ENCODE data around the gene NUDCD3.

DNA sequence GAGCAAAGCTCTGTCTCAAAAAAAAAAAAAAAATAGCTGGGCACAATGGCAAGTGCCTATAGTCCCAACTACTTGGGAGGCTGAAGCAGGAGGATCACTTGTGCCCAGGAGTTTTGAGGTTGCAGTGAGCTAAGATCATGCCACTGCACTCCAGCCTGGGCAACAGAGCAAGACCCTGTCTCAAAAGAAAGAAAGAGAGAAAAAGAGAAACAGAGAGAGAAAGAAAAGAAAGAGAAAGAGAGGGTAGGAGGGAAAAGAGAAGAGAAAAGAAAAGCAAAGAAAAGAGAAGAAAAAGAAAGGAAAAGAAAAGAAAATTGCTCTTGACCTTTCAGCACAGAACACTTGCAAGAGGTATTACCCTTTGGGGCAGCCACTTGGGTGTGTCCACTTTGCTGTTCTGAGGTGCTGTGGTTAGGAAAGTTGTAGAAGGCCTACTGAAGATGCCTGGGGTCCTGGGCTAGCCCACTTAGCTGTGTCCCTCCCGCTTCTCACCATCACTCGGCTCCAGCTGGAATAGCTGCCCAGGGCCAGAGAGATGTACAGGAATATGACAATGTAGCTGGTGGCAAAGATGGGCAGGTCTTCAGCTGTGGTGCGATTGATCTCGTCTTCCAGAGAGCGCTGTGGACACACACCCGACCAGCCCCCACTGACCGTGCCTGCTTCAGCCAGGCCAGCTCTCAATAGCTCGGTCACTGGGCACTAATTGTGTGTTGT lies 45.0 kb upstream of the NUDCD3 start:
- no peak for TF ChIP-seq POLR2AphosphoS5 (IDR thresholded peaks at IDR 0.05; ENCODE audit: low read depth)
- TF ChIP-seq, protein P1, sequence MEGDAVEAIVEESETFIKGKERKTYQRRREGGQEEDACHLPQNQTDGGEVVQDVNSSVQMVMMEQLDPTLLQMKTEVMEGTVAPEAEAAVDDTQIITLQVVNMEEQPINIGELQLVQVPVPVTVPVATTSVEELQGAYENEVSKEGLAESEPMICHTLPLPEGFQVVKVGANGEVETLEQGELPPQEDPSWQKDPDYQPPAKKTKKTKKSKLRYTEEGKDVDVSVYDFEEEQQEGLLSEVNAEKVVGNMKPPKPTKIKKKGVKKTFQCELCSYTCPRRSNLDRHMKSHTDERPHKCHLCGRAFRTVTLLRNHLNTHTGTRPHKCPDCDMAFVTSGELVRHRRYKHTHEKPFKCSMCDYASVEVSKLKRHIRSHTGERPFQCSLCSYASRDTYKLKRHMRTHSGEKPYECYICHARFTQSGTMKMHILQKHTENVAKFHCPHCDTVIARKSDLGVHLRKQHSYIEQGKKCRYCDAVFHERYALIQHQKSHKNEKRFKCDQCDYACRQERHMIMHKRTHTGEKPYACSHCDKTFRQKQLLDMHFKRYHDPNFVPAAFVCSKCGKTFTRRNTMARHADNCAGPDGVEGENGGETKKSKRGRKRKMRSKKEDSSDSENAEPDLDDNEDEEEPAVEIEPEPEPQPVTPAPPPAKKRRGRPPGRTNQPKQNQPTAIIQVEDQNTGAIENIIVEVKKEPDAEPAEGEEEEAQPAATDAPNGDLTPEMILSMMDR (conservative IDR thresholded peaks at IDR 0.05; ENCODE audit: low read depth in 2 of 2), result no peak
- no peak for TF ChIP-seq EZH2 (IDR thresholded peaks at IDR 0.05; ENCODE audit: low read depth, unreplicated experiment)
- no peak for TF ChIP-seq EZH2phosphoT487 (IDR thresholded peaks at IDR 0.05; ENCODE audit: unreplicated experiment)
- no peak for TF ChIP-seq STAT1 (IDR thresholded peaks at IDR 0.05; ENCODE audit: unreplicated experiment)
- TF ChIP-seq ZNF331 (CRISPR knock-in tag; IDR thresholded peaks at IDR 0.05; ENCODE audit: low read depth), result no peak
- TF ChIP-seq NANOG (IDR thresholded peaks at IDR 0.05; ENCODE audit: borderline replicate concordance), result no peak
- no peak for TF ChIP-seq JUNB (IDR thresholded peaks at IDR 0.05; ENCODE audit: unreplicated experiment)
- TF ChIP-seq CREB1 (CRISPR knock-in tag; IDR thresholded peaks at IDR 0.05; ENCODE audit: low read depth), result no peak
- TF ChIP-seq, protein P2, sequence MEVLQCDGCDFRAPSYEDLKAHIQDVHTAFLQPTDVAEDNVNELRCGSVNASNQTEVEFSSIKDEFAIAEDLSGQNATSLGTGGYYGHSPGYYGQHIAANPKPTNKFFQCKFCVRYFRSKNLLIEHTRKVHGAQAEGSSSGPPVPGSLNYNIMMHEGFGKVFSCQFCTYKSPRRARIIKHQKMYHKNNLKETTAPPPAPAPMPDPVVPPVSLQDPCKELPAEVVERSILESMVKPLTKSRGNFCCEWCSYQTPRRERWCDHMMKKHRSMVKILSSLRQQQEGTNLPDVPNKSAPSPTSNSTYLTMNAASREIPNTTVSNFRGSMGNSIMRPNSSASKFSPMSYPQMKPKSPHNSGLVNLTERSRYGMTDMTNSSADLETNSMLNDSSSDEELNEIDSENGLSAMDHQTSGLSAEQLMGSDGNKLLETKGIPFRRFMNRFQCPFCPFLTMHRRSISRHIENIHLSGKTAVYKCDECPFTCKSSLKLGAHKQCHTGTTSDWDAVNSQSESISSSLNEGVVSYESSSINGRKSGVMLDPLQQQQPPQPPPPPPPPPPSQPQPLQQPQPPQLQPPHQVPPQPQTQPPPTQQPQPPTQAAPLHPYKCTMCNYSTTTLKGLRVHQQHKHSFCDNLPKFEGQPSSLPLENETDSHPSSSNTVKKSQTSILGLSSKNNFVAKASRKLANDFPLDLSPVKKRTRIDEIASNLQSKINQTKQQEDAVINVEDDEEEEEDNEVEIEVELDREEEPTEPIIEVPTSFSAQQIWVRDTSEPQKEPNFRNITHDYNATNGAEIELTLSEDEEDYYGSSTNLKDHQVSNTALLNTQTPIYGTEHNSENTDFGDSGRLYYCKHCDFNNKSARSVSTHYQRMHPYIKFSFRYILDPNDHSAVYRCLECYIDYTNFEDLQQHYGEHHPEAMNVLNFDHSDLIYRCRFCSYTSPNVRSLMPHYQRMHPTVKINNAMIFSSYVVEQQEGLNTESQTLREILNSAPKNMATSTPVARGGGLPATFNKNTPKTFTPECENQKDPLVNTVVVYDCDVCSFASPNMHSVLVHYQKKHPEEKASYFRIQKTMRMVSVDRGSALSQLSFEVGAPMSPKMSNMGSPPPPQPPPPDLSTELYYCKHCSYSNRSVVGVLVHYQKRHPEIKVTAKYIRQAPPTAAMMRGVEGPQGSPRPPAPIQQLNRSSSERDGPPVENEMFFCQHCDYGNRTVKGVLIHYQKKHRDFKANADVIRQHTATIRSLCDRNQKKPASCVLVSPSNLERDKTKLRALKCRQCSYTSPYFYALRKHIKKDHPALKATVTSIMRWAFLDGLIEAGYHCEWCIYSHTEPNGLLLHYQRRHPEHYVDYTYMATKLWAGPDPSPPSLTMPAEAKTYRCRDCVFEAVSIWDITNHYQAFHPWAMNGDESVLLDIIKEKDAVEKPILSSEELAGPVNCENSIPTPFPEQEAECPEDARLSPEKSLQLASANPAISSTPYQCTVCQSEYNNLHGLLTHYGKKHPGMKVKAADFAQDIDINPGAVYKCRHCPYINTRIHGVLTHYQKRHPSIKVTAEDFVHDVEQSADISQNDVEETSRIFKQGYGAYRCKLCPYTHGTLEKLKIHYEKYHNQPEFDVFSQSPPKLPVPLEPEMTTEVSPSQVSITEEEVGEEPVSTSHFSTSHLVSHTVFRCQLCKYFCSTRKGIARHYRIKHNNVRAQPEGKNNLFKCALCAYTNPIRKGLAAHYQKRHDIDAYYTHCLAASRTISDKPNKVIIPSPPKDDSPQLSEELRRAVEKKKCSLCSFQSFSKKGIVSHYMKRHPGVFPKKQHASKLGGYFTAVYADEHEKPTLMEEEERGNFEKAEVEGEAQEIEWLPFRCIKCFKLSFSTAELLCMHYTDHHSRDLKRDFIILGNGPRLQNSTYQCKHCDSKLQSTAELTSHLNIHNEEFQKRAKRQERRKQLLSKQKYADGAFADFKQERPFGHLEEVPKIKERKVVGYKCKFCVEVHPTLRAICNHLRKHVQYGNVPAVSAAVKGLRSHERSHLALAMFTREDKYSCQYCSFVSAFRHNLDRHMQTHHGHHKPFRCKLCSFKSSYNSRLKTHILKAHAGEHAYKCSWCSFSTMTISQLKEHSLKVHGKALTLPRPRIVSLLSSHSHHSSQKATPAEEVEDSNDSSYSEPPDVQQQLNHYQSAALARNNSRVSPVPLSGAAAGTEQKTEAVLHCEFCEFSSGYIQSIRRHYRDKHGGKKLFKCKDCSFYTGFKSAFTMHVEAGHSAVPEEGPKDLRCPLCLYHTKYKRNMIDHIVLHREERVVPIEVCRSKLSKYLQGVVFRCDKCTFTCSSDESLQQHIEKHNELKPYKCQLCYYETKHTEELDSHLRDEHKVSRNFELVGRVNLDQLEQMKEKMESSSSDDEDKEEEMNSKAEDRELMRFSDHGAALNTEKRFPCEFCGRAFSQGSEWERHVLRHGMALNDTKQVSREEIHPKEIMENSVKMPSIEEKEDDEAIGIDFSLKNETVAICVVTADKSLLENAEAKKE (CRISPR knock-in tag; IDR thresholded peaks at IDR 0.05), result no peak
- TF ChIP-seq, protein P3, sequence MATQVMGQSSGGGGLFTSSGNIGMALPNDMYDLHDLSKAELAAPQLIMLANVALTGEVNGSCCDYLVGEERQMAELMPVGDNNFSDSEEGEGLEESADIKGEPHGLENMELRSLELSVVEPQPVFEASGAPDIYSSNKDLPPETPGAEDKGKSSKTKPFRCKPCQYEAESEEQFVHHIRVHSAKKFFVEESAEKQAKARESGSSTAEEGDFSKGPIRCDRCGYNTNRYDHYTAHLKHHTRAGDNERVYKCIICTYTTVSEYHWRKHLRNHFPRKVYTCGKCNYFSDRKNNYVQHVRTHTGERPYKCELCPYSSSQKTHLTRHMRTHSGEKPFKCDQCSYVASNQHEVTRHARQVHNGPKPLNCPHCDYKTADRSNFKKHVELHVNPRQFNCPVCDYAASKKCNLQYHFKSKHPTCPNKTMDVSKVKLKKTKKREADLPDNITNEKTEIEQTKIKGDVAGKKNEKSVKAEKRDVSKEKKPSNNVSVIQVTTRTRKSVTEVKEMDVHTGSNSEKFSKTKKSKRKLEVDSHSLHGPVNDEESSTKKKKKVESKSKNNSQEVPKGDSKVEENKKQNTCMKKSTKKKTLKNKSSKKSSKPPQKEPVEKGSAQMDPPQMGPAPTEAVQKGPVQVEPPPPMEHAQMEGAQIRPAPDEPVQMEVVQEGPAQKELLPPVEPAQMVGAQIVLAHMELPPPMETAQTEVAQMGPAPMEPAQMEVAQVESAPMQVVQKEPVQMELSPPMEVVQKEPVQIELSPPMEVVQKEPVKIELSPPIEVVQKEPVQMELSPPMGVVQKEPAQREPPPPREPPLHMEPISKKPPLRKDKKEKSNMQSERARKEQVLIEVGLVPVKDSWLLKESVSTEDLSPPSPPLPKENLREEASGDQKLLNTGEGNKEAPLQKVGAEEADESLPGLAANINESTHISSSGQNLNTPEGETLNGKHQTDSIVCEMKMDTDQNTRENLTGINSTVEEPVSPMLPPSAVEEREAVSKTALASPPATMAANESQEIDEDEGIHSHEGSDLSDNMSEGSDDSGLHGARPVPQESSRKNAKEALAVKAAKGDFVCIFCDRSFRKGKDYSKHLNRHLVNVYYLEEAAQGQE (IDR thresholded peaks at IDR 0.05; ENCODE audit: unreplicated experiment), result no peak
- TF ChIP-seq ETS1 (IDR thresholded peaks at IDR 0.05), result no peak
